OCI-LY1 (cell line): Measurements from ENCODE around the gene TAS2R40.

ENCODE experiments used
- EZH2 ChIP-seq: fragments of 200-600 bp; sonication (generic), shearing (Covaris generic); IDR thresholded peaks from 2 replicates; pipeline ENCODE4 v1.8.0; 2017; ENCODE audit warnings: borderline replicate concordance, mixed run types, mild to moderate bottlenecking, antibody characterized with exemption, low read length, moderate library complexity, mixed read lengths
- TF ChIP-seq, protein P1 (sequence below): fragments of 200-600 bp; sonication (generic), shearing (Covaris generic); IDR thresholded peaks from 2 replicates; pipeline ENCODE4 v1.5.1; 2017; ENCODE audit warnings: mild to moderate bottlenecking, antibody characterized with exemption, low read length, moderate library complexity, mixed read lengths

GRCh38 chr7:143243111-143243510 lies 21.3 kb downstream of the TAS2R40 start:
- TF ChIP-seq, protein P1, sequence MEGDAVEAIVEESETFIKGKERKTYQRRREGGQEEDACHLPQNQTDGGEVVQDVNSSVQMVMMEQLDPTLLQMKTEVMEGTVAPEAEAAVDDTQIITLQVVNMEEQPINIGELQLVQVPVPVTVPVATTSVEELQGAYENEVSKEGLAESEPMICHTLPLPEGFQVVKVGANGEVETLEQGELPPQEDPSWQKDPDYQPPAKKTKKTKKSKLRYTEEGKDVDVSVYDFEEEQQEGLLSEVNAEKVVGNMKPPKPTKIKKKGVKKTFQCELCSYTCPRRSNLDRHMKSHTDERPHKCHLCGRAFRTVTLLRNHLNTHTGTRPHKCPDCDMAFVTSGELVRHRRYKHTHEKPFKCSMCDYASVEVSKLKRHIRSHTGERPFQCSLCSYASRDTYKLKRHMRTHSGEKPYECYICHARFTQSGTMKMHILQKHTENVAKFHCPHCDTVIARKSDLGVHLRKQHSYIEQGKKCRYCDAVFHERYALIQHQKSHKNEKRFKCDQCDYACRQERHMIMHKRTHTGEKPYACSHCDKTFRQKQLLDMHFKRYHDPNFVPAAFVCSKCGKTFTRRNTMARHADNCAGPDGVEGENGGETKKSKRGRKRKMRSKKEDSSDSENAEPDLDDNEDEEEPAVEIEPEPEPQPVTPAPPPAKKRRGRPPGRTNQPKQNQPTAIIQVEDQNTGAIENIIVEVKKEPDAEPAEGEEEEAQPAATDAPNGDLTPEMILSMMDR, result no peak
- no peak for TF ChIP-seq EZH2
